Peyer's patch (tissue), 4 donors: ENCODE data around the gene TBC1D2.

Source experiments
- CTCF ChIP-seq, 6 experiments: fragments of 450-650 bp in 4 of 6; fragments of 200-600 bp in 2 of 6; sonication (generic) in 1 of 6; IDR thresholded peaks; one replicate each; pipeline ENCODE4 v1.5.1; 2017 to 2019; ENCODE audit warnings: antibody characterized with exemption in 6 of 6, mild to moderate bottlenecking in 3 of 6, moderate library complexity in 1 of 6
- POLR2A ChIP-seq, 2 donors: fragments of 450-650 bp; IDR thresholded peaks; one replicate each; pipeline ENCODE4 v1.5.1; 2017; ENCODE audit warnings: antibody characterized with exemption in 2 of 2, mild to moderate bottlenecking in 2 of 2, moderate library complexity in 2 of 2

GRCh38 chr9:98260635-98261034 is 5.2 kb upstream of the TBC1D2 start:
- no peak for TF ChIP-seq CTCF (IDR thresholded peaks at IDR 0.05)
- no peak for TF ChIP-seq POLR2A (IDR thresholded peaks at IDR 0.05)
